AG04450 (cell line): ENCODE results near the gene MLC1. TPM values are rescaled to one million over a fixed set of nuclear protein-coding genes. Genes with fewer than 3 reads are reported as not detected.
A peak's percentile ranks its signal among the peaks of the same experiment; 100 is the strongest.

Experiments
- CTCF ChIA-PET: fragments of 300-600, 350-600 bp; formaldehyde crosslinking; extraction: SDS; loops from one replicate; lab custom pipeline; 2022; ENCODE audit warnings: antibody characterized with exemption, inconsistent platforms; lab: Charles Lee
- POLR2A ChIA-PET: fragments of 350-600 bp; formaldehyde crosslinking; extraction: SDS; loops from one replicate; lab custom pipeline; 2021; ENCODE audit warnings: antibody characterized with exemption, inconsistent platforms; lab: Yijun Ruan, JAX
- DNase-seq: peaks from one replicate; pipeline ENCODE4 v3.0.0-alpha.2; 2011; ENCODE audit warnings: low read depth, low spot score
- H3K27ac ChIP-seq: one replicate; pipeline ENCODE4 v1.5.1; 2012; ENCODE audit warnings: low read depth, low read length, control low read depth
- H3K27me3 ChIP-seq: one replicate; pipeline ENCODE4 v1.6.0; 2012; ENCODE audit warnings: low read length; ENCODE audit not compliant: control insufficient read depth, insufficient read depth
- H3K4me3 ChIP-seq: 2 replicates; pipeline ENCODE4 v1.5.1; 2011; ENCODE audit warnings: mild to moderate bottlenecking, low read depth, low read length, control low read depth
- H3K9me3 ChIP-seq: 2 replicates; pipeline ENCODE4 v1.5.1; 2012; ENCODE audit warnings: low read length; ENCODE audit not compliant: control insufficient read depth, insufficient read depth
- polyA plus RNA-seq: library from polyadenylated mRNA; depleted of rRNA; stranded (reverse); fragments of >200 nt; gene quantifications from 2 replicates; pipeline ENCODE4 v1.2.3, GENCODE V29; 2011
- TF ChIP-seq, protein P1 (sequence below): IDR thresholded peaks from 2 replicates; pipeline ENCODE4 v1.5.1; 2011; ENCODE audit warnings: low read depth, low read length, control low read depth, inconsistent platforms

The MLC1 gene
- polyA plus RNA-seq, 1 experiment, result 0.27 TPM

DNA sequence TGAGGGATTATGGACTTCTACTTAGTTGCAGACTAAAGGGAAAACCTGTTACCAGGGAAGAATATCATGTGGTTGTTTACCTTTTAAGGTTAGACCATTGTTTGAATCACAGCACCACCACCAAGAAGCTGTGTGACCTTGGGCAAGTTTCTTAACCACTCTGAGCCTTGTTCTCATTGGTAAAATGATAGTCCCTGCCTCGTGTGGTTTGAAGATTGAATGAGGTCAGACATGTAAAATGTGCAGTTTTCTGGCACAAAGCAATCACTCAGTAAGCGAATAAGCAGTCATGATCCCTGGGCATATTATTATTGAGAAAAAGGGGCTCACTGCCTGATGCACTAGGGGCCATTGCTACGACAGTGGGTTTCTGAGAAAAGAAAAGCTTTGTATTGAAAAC, 32.9 kb upstream of the MLC1 start:
- no peaks in the 10 kb centered on the region for H3K27me3 ChIP-seq
- peaks cover 5% of the 10 kb centered on the region for H3K9me3 ChIP-seq
- ChIA-PET CTCF (interaction anchor here (0.5 kb wide), 1 partner anchor 152 kb away, joined by 3 read pairs; no protein-coding TSS in a partner anchor), POLR2A (interaction anchor here (0.6 to 1.1 kb wide), 2 partner anchors 13 to 15 kb away, joined by 4 to 8 read pairs; no protein-coding TSS in a partner anchor)
- peak overlapping the region; percentile 68 for H3K27ac ChIP-seq
- no peak for DNase-seq
- H3K4me3 ChIP-seq, result no peak overlapping the region
- TF ChIP-seq, protein P1, sequence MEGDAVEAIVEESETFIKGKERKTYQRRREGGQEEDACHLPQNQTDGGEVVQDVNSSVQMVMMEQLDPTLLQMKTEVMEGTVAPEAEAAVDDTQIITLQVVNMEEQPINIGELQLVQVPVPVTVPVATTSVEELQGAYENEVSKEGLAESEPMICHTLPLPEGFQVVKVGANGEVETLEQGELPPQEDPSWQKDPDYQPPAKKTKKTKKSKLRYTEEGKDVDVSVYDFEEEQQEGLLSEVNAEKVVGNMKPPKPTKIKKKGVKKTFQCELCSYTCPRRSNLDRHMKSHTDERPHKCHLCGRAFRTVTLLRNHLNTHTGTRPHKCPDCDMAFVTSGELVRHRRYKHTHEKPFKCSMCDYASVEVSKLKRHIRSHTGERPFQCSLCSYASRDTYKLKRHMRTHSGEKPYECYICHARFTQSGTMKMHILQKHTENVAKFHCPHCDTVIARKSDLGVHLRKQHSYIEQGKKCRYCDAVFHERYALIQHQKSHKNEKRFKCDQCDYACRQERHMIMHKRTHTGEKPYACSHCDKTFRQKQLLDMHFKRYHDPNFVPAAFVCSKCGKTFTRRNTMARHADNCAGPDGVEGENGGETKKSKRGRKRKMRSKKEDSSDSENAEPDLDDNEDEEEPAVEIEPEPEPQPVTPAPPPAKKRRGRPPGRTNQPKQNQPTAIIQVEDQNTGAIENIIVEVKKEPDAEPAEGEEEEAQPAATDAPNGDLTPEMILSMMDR, result no peak

DNA sequence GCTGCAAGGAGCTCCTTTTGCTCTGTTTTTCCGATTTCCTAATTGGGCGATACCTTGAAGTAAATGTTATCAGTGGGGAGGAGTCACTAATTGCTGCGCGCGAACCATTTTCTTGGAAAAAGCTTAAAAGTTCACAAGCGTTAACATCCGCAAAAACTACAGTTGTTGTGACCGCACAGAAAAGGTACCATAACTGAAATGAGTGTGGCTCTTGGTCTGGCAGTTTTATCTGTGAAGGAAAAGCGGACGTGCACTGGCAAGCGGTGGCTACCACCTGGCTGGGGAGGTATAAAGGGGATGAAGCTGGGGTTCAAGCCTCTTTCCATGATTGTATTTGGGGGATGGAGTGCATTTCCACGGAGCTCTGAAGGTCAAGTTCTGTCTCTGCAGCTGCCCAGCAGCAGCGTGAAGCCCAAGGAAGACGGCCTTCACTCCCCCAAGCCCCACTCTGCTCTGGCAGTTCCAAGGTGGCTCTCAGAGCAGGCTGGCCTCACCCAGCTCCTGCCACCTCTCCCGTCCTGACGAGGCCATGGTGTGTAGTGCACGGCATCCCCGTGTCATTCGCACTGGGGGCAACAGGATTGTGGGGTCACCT, 32.0 kb upstream of the MLC1 start:
- no peak overlapping the region for H3K27ac ChIP-seq
- no peak overlapping the region for H3K4me3 ChIP-seq
- DNase-seq, result no peak
- CTCF ChIA-PET, result interaction anchor here (1.4 kb wide), 1 partner anchor 87 kb away, joined by 3 read pairs; no protein-coding TSS in a partner anchor
- no peaks in the 10 kb centered on the region; the same call in 1 of the 2 replicates for H3K9me3 ChIP-seq
- TF ChIP-seq, protein P1, result no peak
- H3K27me3 ChIP-seq, result no peaks in the 10 kb centered on the region
- POLR2A ChIA-PET, result no interaction called here

DNA sequence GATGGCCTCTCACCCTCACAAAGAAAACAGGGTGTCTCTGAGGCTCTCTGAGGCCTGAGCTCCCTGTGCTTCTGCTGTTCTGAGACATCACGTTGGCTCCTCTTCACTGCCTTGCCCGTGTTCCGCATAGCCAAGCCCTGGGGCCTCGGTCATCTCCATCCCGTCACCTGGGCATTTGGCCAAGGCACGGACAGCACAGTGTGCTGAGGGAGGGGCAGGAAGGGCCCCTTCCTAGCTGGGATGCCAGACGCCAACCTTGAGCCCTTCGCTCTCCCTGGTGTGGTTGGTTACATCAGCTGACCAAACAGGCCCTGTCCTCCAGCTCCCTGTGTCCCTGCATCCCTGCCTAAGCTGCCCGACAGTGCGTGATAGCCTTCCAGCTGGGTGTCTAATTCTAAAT, 30.5 kb upstream of the MLC1 start:
- DNase-seq, result no peak
- Histone ChIP-seq H3K9me3 (no peaks in the 10 kb centered on the region; the same call in 1 of the 2 replicates), H3K27ac (no peak overlapping the region), H3K4me3 (no peak overlapping the region), H3K27me3 (no peaks in the 10 kb centered on the region)
- TF ChIP-seq, protein P1, result no peak
- CTCF ChIA-PET, result no interaction called here
- POLR2A ChIA-PET, result no interaction called here

DNA sequence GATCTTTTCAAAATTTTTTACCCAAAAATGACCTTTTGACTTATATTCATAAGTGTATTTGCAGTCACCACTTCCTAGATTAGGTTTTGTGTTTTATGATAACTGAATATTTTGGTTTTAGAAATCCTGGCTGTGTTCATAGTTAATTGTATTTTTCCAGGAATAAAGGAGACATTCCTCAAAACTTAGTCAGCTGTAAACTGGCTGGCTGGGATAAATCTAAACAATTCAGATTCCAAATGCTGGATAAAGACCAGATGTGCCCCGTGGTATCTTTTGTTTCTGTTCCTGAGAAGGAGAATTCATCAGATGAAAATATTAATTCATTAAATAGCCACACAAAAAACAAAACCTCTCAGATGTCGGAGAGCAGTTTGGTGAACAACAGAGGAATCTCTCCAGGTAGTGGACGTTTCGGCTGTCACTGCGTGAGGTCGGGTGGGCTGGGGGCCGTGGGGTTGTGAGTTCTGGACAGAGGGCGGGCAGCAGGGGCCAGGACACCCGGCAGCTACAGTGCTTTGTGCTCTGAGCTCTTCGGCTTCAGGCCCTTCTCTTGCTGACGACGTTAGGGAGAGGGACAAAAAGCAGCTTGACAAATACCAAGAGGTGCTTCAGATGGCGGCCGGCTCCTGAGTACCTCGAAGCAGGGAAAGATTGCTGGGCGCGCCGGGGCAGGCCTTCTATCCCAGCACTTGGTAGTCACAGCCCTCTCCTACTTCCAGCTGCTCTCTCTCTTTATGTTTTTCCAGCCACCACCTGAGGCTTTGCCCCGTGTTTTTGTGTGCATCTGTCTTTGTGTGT, 29.2 kb upstream of the MLC1 start:
- peak; percentile 39 for DNase-seq
- TF ChIP-seq, protein P1, result no peak
- Histone ChIP-seq H3K27ac (peak overlapping the region; percentile 84), H3K27me3 (no peaks in the 10 kb centered on the region), H3K4me3 (peak overlapping the region; percentile 63), H3K9me3 (no peaks in the 10 kb centered on the region; the same call in 1 of the 2 replicates)
- ChIA-PET POLR2A (interaction anchor here (0.8 kb wide), 1 partner anchor 152 kb away, joined by 3 read pairs; no protein-coding TSS in a partner anchor), CTCF (no interaction called here)
